AG04450 (cell line): ENCODE results near the gene LRMDA. TPM values are rescaled to one million over a fixed set of nuclear protein-coding genes. Genes with fewer than 3 reads are reported as not detected.

Experiments
- CTCF ChIA-PET: fragments of 300-600, 350-600 bp; formaldehyde crosslinking; extraction: SDS; loops from one replicate; lab custom pipeline; 2022; ENCODE audit warnings: antibody characterized with exemption, inconsistent platforms; lab: Charles Lee
- POLR2A ChIA-PET: fragments of 350-600 bp; formaldehyde crosslinking; extraction: SDS; loops from one replicate; lab custom pipeline; 2021; ENCODE audit warnings: antibody characterized with exemption, inconsistent platforms; lab: Yijun Ruan, JAX
- DNase-seq: peaks from one replicate; pipeline ENCODE4 v3.0.0-alpha.2; 2011; ENCODE audit warnings: low read depth, low spot score
- H3K27ac ChIP-seq: one replicate; pipeline ENCODE4 v1.5.1; 2012; ENCODE audit warnings: low read depth, low read length, control low read depth
- H3K27me3 ChIP-seq: one replicate; pipeline ENCODE4 v1.6.0; 2012; ENCODE audit warnings: low read length; ENCODE audit not compliant: control insufficient read depth, insufficient read depth
- H3K4me3 ChIP-seq: 2 replicates; pipeline ENCODE4 v1.5.1; 2011; ENCODE audit warnings: mild to moderate bottlenecking, low read depth, low read length, control low read depth
- H3K9me3 ChIP-seq: 2 replicates; pipeline ENCODE4 v1.5.1; 2012; ENCODE audit warnings: low read length; ENCODE audit not compliant: control insufficient read depth, insufficient read depth
- polyA plus RNA-seq: library from polyadenylated mRNA; depleted of rRNA; stranded (reverse); fragments of >200 nt; gene quantifications from 2 replicates; pipeline ENCODE4 v1.2.3, GENCODE V29; 2011
- TF ChIP-seq, protein P1 (sequence below): IDR thresholded peaks from 2 replicates; pipeline ENCODE4 v1.5.1; 2011; ENCODE audit warnings: low read depth, low read length, control low read depth, inconsistent platforms

The LRMDA gene
- polyA plus RNA-seq, 1 experiment = 0.12 TPM

DNA sequence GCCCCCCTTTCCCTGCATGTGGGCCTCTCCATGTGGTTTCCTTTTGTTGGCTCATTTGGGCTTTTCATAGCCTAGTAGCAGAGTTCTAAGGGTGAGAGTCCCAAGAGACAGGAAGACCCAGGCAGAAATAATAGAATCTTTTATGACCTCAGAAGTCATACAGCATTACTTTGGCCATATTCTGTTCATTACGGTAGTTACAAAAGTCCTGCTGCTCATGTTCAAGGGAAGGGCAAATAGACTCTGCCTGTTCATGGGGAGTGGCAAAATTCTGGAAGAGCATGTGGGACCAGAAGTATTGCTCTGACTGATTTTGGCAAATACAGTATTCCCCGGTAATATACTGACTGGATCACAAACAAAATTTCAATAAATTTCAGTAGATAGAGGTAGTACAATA, 910.3 kb downstream of the LRMDA start:
- no peak for DNase-seq
- Histone ChIP-seq H3K9me3 (no peaks in the 10 kb centered on the region), H3K27me3 (no peaks in the 10 kb centered on the region), H3K4me3 (no peak overlapping the region), H3K27ac (no peak overlapping the region)
- CTCF ChIA-PET = interaction anchor here (0.7 kb wide), 1 partner anchor 786 kb away, joined by 3 read pairs; no protein-coding TSS in a partner anchor
- TF ChIP-seq, protein P1, sequence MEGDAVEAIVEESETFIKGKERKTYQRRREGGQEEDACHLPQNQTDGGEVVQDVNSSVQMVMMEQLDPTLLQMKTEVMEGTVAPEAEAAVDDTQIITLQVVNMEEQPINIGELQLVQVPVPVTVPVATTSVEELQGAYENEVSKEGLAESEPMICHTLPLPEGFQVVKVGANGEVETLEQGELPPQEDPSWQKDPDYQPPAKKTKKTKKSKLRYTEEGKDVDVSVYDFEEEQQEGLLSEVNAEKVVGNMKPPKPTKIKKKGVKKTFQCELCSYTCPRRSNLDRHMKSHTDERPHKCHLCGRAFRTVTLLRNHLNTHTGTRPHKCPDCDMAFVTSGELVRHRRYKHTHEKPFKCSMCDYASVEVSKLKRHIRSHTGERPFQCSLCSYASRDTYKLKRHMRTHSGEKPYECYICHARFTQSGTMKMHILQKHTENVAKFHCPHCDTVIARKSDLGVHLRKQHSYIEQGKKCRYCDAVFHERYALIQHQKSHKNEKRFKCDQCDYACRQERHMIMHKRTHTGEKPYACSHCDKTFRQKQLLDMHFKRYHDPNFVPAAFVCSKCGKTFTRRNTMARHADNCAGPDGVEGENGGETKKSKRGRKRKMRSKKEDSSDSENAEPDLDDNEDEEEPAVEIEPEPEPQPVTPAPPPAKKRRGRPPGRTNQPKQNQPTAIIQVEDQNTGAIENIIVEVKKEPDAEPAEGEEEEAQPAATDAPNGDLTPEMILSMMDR = no peak
- POLR2A ChIA-PET = no interaction called here

DNA sequence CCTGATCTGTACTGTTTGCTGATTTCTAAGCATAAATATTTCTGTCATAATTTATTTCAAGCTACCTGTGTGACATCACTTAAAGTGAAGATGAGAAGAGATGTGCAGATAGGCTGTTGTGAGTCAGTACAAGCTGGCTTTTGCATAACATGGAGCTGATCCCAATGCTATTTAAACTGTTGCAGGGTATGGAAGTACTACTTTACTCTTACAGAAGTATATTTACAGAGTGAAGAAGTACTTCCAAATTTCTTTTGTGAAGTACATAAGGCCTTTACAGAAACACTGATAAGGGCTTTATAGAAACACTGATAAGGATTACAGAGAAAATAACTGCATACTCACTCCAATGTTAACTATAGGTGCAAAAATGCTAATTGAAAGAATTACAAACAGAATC, 911.6 kb downstream of the LRMDA start:
- no peaks in the 10 kb centered on the region for H3K27me3 ChIP-seq
- TF ChIP-seq, protein P1 = no peak
- no peak overlapping the region for H3K27ac ChIP-seq
- POLR2A ChIA-PET = no interaction called here
- no peak overlapping the region for H3K4me3 ChIP-seq
- no peaks in the 10 kb centered on the region for H3K9me3 ChIP-seq
- DNase-seq = no peak
- CTCF ChIA-PET = interaction anchor here (0.5 kb wide), 1 partner anchor 224 kb away, joined by 5 read pairs; no protein-coding TSS in a partner anchor

DNA sequence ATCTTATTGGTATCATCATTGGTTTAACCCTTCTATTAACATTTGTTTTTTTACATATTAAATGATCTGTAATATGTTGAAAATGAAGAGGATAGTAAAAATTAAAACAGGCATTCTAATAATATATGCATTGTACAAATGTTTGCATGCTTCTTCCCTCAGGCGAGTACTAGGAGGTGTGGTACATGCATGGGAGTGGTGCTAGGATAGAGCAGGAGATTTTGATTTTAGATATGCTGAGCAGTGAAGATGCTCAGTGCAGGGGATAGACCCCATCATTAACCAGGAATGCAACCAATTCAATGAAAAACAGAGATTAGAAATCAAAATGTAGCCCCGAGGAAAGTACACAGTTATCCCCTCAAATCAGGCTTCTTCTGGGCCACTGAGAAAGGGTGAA, 916.4 kb downstream of the LRMDA start:
- DNase-seq = no peak
- POLR2A ChIA-PET = no interaction called here
- Histone ChIP-seq H3K4me3 (no peak overlapping the region), H3K27me3 (no peaks in the 10 kb centered on the region), H3K9me3 (no peaks in the 10 kb centered on the region), H3K27ac (no peak overlapping the region)
- TF ChIP-seq, protein P1 = no peak
- CTCF ChIA-PET = no interaction called here

DNA sequence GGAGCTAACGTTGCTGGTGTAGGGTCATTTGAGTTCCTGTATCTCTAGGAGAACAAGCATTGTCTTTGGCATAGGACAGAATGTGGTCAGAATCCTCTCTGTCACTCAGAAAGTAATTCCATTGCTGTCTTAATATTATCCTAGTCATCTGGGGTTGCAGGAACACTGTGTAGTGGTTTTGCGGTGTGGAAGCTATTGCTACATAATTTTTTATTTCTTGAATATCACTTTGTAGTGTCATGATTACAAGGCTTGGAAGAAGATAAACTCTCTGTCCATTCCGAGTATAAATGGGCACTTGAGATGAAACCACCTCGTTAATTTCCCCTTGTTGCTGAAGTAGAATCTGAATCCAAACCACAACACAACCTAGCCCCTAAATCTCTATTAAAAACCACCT, 919.2 kb downstream of the LRMDA start:
- H3K4me3 ChIP-seq = no peak overlapping the region
- H3K27ac ChIP-seq = no peak overlapping the region
- POLR2A ChIA-PET = no interaction called here
- CTCF ChIA-PET = interaction anchor here (0.7 to 1.5 kb wide), 2 partner anchors 26 to 314 kb away, joined by 3 to 4 read pairs; no protein-coding TSS in a partner anchor
- no peaks in the 10 kb centered on the region for H3K27me3 ChIP-seq
- no peak for DNase-seq
- TF ChIP-seq, protein P1 = no peak
- no peaks in the 10 kb centered on the region for H3K9me3 ChIP-seq

DNA sequence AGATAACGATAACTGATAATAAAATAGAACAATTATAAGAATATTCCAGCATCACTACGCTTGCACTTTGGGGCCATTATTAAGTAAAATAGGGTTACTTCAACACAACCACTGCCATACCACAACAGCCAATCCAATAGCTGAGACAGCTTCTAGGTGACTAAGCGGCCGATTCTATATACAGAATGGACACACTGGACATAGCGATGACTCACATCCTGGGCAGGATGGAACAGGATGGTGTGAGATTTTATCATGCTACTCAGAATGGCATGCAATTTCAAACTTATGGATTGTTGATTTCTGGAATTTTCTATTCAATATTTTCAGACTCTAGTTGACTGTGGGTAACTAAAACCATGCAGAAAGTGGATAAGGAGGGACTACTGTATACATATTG, 920.9 kb downstream of the LRMDA start:
- TF ChIP-seq, protein P1 = no peak
- Histone ChIP-seq H3K9me3 (no peaks in the 10 kb centered on the region), H3K27me3 (no peaks in the 10 kb centered on the region), H3K4me3 (no peak overlapping the region), H3K27ac (no peak overlapping the region)
- ChIA-PET CTCF (no interaction called here), POLR2A (interaction anchor here (0.5 kb wide), 1 partner anchor 454 kb away, joined by 3 read pairs; no protein-coding TSS in a partner anchor)
- peak; percentile 64 for DNase-seq
